ENCODE data around the gene CISTR.

- no peak for TF ChIP-seq CTCF (IDR thresholded peaks at IDR 0.05)
- TF ChIP-seq ZFX (IDR thresholded peaks at IDR 0.05; ENCODE audit: borderline replicate concordance), result no peak
Observed at GRCh38 chr12:53764615-53765014, 12.8 kb upstream of the CISTR start.
